Measurements from ENCODE around the gene LHPP. TPM values are rescaled to one million over a fixed set of nuclear protein-coding genes. Genes with fewer than 3 reads are reported as not detected.
A peak's percentile ranks its signal among the peaks of the same experiment; 100 is the strongest.

The LHPP gene
- total and polyA plus RNA-seq, 8 donors: 8.5 to 48.7 (median 17.0) TPM

DNA sequence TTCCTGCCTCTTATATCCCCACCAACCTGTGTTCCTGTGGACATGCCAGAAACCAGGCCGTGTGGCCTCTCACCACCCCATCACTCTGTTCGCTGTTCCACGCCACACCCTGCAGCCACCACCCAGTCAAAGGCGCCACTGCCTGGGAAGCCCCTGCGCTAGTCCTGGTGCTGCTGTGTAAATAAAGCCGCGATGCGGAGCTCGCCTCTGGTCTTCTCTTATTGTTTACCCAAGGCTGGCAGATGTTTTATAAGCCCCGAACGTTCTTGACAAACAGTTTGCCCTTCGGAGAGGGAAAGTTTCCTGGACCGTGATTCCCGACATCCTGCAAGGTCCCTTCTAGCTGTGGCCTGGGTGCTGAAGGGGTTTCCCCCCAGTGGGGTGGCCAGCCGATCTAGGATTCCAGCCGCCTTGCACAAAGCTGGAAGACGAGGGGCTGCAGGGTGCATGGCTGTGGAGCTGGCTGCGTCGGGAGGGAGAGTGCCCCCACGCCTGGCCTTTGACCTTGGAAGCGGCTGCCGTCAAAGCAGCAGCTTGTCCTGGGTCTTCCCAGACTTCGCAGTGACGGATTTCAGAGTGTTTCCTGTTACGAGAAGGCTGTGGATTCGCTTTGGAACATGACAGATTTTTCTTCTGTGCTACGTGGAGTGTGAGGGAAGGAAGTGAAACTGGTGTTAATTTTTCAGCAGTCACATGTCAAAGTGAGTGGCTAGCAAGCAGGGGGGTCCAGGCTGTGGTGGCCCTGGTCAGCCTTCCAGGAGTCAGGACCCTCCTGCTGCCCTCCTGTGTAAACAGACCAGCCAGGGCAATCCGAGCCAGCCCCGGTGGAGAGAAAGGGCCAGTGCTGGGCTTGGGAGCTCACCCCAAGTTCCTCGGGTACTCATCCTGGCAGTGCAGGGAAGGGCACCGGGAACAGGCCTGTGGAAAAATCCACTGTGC, 61.6 kb downstream of the LHPP start:
- Histone ChIP-seq H3K36me3 (peaks cover 0 to 9% (median 0%) of the 10 kb centered on the region in 4 donors), H3K4me3 (peak overlapping the region; percentile 14 to 37 (median 28)), H3K27me3 (no peaks in the 10 kb centered on the region), H3K27ac (peak overlapping the region in 4 of 5 donors; percentile 41 to 82 (median 59)), H3K9me3 (no peaks in the 10 kb centered on the region), H3K4me1 (peaks cover 17 to 33% (median 27%) of the 10 kb centered on the region in 4 donors)
- WGBS, 5 donors: 19 to 37% (median 26%) methylated on average over 28 to 31 of the region's 31 CpGs
- intact Hi-C loops (cut with DNase I; ENCODE audit: low total_unique reads): no loop called here
- TF ChIP-seq CTCF (IDR thresholded peaks at IDR 0.05) (no peak), POLR2A (IDR thresholded peaks at IDR 0.05) (no peak), POLR2AphosphoS5 (IDR thresholded peaks at IDR 0.05) (peak in 1 of 3 donors; percentile 9), EP300 (IDR thresholded peaks at IDR 0.05) (no peak)
- DNase-seq: peak; percentile 36 to 70

GRCh38 chr10:124523901-124524300, 62.3 kb downstream of the LHPP start:
- Histone ChIP-seq H3K27me3 (no peaks in the 10 kb centered on the region), H3K27ac (peak overlapping the region in 4 of 5 donors; percentile 41 to 82 (median 59)), H3K9me3 (no peaks in the 10 kb centered on the region), H3K36me3 (peaks cover 0 to 2% (median 0%) of the 10 kb centered on the region in 4 donors), H3K4me1 (peaks cover 17 to 33% (median 27%) of the 10 kb centered on the region in 4 donors), H3K4me3 (peak overlapping the region in 1 of 4 donors; percentile 37)
- 71 to 86% (median 82%) methylated on average over 5 of the region's 5 CpGs for WGBS, 5 donors
- intact Hi-C loops (cut with DNase I; ENCODE audit: low total_unique reads): no loop called here
- TF ChIP-seq POLR2AphosphoS5 (IDR thresholded peaks at IDR 0.05): no peak
- no peak for TF ChIP-seq POLR2A (IDR thresholded peaks at IDR 0.05)
- TF ChIP-seq EP300 (IDR thresholded peaks at IDR 0.05): no peak
- no peak for TF ChIP-seq CTCF (IDR thresholded peaks at IDR 0.05)
- no peak for DNase-seq

- TF ChIP-seq POLR2A (IDR thresholded peaks at IDR 0.05) (no peak), POLR2AphosphoS5 (IDR thresholded peaks at IDR 0.05) (peak in 2 of 3 donors; percentile 15 to 79), EP300 (IDR thresholded peaks at IDR 0.05) (peak; percentile 45), CTCF (IDR thresholded peaks at IDR 0.05) (no peak)
- no peaks in the 10 kb centered on the region for H3K27me3 ChIP-seq
- peak; percentile 44 to 54 for DNase-seq
- H3K27ac ChIP-seq: peak overlapping the region in 3 of 5 donors; percentile 36 to 82 (median 57)
- H3K4me1 ChIP-seq: peaks cover 17 to 37% (median 30%) of the 10 kb centered on the region in 4 donors
- H3K4me3 ChIP-seq: no peak overlapping the region
- H3K9me3 ChIP-seq: no peaks in the 10 kb centered on the region
- H3K36me3 ChIP-seq: no peaks in the 10 kb centered on the region
- intact Hi-C loops (cut with DNase I; ENCODE audit: low total_unique reads): no loop called here
- 57 to 68% (median 67%) methylated on average over 14 to 23 of the region's 23 CpGs for WGBS, 5 donors
Measured at GRCh38 chr10:124524991-124525653, 63.5 kb downstream of the LHPP start.
